Stimulated activated memory B cell treated with anti-CD40 and anti-IgM and Interleukin-4, amounts not matched to agents 10 μg/mL and 1 μg/mL and 100 μg/mL, for 72 hours (primary cell): Measurements from ENCODE around the gene KCTD5.
"Not testable (repeated sequence)": the region's sequence is repeated elsewhere in the genome, so short reads cannot be mapped to it uniquely, and the experiment has no call there.

Source experiments
- ATAC-seq: fragments of 150-1000 bp; cut with Tn5 transposase; 2 replicates; pipeline ENCODE4 v1.10.0; 2021
- H3K27ac Mint-ChIP-seq: one replicate; pipeline ENCODE4 v1.8.0; 2022; ENCODE audit warnings: mild to moderate bottlenecking, mixed read lengths
- H3K27me3 Mint-ChIP-seq: one replicate; pipeline ENCODE4 v1.8.0; 2022; ENCODE audit warnings: mixed read lengths
- H3K36me3 Mint-ChIP-seq: one replicate; pipeline ENCODE4 v1.8.0; 2022; ENCODE audit warnings: mixed read lengths
- H3K4me1 Mint-ChIP-seq: one replicate; pipeline ENCODE4 v1.8.0; 2022; ENCODE audit warnings: mixed read lengths
- H3K4me3 Mint-ChIP-seq: one replicate; pipeline ENCODE4 v1.8.0; 2022; ENCODE audit warnings: mild to moderate bottlenecking, moderate library complexity, mixed read lengths
- H3K9me3 Mint-ChIP-seq: one replicate; pipeline ENCODE4 v1.8.0; 2022; ENCODE audit warnings: mixed read lengths

KCTD5 gene

GRCh38 chr16:2686912-2687507, 4.7 kb downstream of the KCTD5 start:
- no peaks in the 10 kb centered on the region for H3K27me3 Mint-ChIP-seq
- peaks cover 10% of the 10 kb centered on the region for H3K36me3 Mint-ChIP-seq
- H3K9me3 Mint-ChIP-seq: no peaks in the 10 kb centered on the region
- ATAC-seq: peak; percentile 83
- H3K4me3 Mint-ChIP-seq: peak overlapping the region; percentile 79
- H3K27ac Mint-ChIP-seq: peak overlapping the region; percentile 92
- H3K4me1 Mint-ChIP-seq: peaks cover 31% of the 10 kb centered on the region

GRCh38 chr16:2687531-2688308, 5.4 kb downstream of the KCTD5 start:
- no peak for ATAC-seq
- Mint-ChIP-seq H3K9me3 (no peaks in the 10 kb centered on the region), H3K4me3 (peak overlapping the region; percentile 79), H3K4me1 (peaks cover 35% of the 10 kb centered on the region), H3K36me3 (peaks cover 10% of the 10 kb centered on the region), H3K27me3 (no peaks in the 10 kb centered on the region), H3K27ac (peak overlapping the region; percentile 92)

- Mint-ChIP-seq H3K36me3 (peaks cover 10% of the 10 kb centered on the region), H3K4me1 (peaks cover 43% of the 10 kb centered on the region)
- H3K27ac Mint-ChIP-seq, ATAC-seq, H3K9me3 Mint-ChIP-seq, H3K27me3 Mint-ChIP-seq, H3K4me3 Mint-ChIP-seq: not testable (repeated sequence)
These were observed 7.1 kb downstream of the KCTD5 start for GRCh38 chr16:2689422-2689821.

GRCh38 chr16:2689968-2690801, 7.9 kb downstream of the KCTD5 start:
- Mint-ChIP-seq H3K4me1 (peaks cover 37% of the 10 kb centered on the region), H3K27ac (peak overlapping the region; percentile 20), H3K36me3 (peaks cover 10% of the 10 kb centered on the region), H3K27me3 (no peaks in the 10 kb centered on the region), H3K4me3 (no peak overlapping the region), H3K9me3 (no peaks in the 10 kb centered on the region)
- no peak for ATAC-seq

GRCh38 chr16:2690852-2691251, 8.5 kb downstream of the KCTD5 start:
- no peak overlapping the region for H3K4me3 Mint-ChIP-seq
- no peak for ATAC-seq
- peak overlapping the region; percentile 20 for H3K27ac Mint-ChIP-seq
- peaks cover 37% of the 10 kb centered on the region for H3K4me1 Mint-ChIP-seq
- H3K27me3 Mint-ChIP-seq: no peaks in the 10 kb centered on the region
- H3K36me3 Mint-ChIP-seq: peaks cover 10% of the 10 kb centered on the region
- no peaks in the 10 kb centered on the region for H3K9me3 Mint-ChIP-seq

GRCh38 chr16:2691491-2692248, 9.3 kb downstream of the KCTD5 start:
- H3K9me3 Mint-ChIP-seq: no peaks in the 10 kb centered on the region
- peaks cover 12% of the 10 kb centered on the region for H3K36me3 Mint-ChIP-seq
- no peak overlapping the region for H3K4me3 Mint-ChIP-seq
- H3K27me3 Mint-ChIP-seq: no peaks in the 10 kb centered on the region
- H3K27ac Mint-ChIP-seq: no peak overlapping the region
- no peak for ATAC-seq
- peaks cover 36% of the 10 kb centered on the region for H3K4me1 Mint-ChIP-seq

- H3K36me3 Mint-ChIP-seq: peaks cover 18% of the 10 kb centered on the region
These were observed 10.1 kb downstream of the KCTD5 start for GRCh38 chr16:2692251-2692947.

GRCh38 chr16:2692948-2693651, 10.8 kb downstream of the KCTD5 start:
- Mint-ChIP-seq H3K9me3 (no peaks in the 10 kb centered on the region), H3K27me3 (no peaks in the 10 kb centered on the region), H3K4me3 (no peak overlapping the region)

More at GRCh38 chr16:2692251-2692947, 10.1 kb downstream of the KCTD5 start:
- no peaks in the 10 kb centered on the region for H3K9me3 Mint-ChIP-seq
- H3K27me3 Mint-ChIP-seq: no peaks in the 10 kb centered on the region
- peaks cover 33% of the 10 kb centered on the region for H3K4me1 Mint-ChIP-seq
- ATAC-seq: no peak
- H3K27ac Mint-ChIP-seq: no peak overlapping the region
- no peak overlapping the region for H3K4me3 Mint-ChIP-seq

GRCh38 chr16:2696601-2697250, 14.4 kb downstream of the KCTD5 start:
- Mint-ChIP-seq H3K36me3 (peaks cover 36% of the 10 kb centered on the region), H3K4me1 (peaks cover 23% of the 10 kb centered on the region)
- not testable (repeated sequence) for H3K27ac Mint-ChIP-seq, H3K4me3 Mint-ChIP-seq, H3K9me3 Mint-ChIP-seq, H3K27me3 Mint-ChIP-seq, ATAC-seq

More at GRCh38 chr16:2692948-2693651, 10.8 kb downstream of the KCTD5 start:
- Mint-ChIP-seq H3K4me1 (peaks cover 26% of the 10 kb centered on the region), H3K36me3 (peaks cover 25% of the 10 kb centered on the region), H3K27ac (no peak overlapping the region)
- ATAC-seq: peak; percentile 36

GRCh38 chr16:2697401-2697948, 15.2 kb downstream of the KCTD5 start:
- H3K4me1 Mint-ChIP-seq: peaks cover 18% of the 10 kb centered on the region
- ATAC-seq: no peak
- no peaks in the 10 kb centered on the region for H3K27me3 Mint-ChIP-seq
- H3K9me3 Mint-ChIP-seq: no peaks in the 10 kb centered on the region
- peaks cover 42% of the 10 kb centered on the region for H3K36me3 Mint-ChIP-seq
- H3K27ac Mint-ChIP-seq: no peak overlapping the region
- H3K4me3 Mint-ChIP-seq: no peak overlapping the region

- no peak overlapping the region for H3K27ac Mint-ChIP-seq
- peaks cover 45% of the 10 kb centered on the region for H3K36me3 Mint-ChIP-seq
- no peaks in the 10 kb centered on the region for H3K27me3 Mint-ChIP-seq
- H3K4me1 Mint-ChIP-seq: peaks cover 10% of the 10 kb centered on the region
- no peak overlapping the region for H3K4me3 Mint-ChIP-seq
- H3K9me3 Mint-ChIP-seq: no peaks in the 10 kb centered on the region
- ATAC-seq: no peak
These were observed 16.0 kb downstream of the KCTD5 start for GRCh38 chr16:2698103-2698870.

- Mint-ChIP-seq H3K9me3 (no peaks in the 10 kb centered on the region), H3K27ac (no peak overlapping the region), H3K36me3 (peaks cover 45% of the 10 kb centered on the region), H3K27me3 (no peaks in the 10 kb centered on the region), H3K4me1 (peaks cover 5% of the 10 kb centered on the region), H3K4me3 (no peak overlapping the region)
- no peak for ATAC-seq
These were observed 16.8 kb downstream of the KCTD5 start for GRCh38 chr16:2698965-2699750.
